KMS-11 (cell line): Measurements from ENCODE around the gene SERPINA10.

Experiments
- H2AFZ ChIP-seq: fragments of 200-600 bp; sonication (generic); 2 replicates; pipeline ENCODE4 v1.6.1; 2016; ENCODE audit warnings: antibody characterized with exemption, mixed run types, low read depth
- H3K27ac ChIP-seq: fragments of 200-600 bp; sonication (generic); 2 replicates; pipeline ENCODE4 v1.6.1; 2016; ENCODE audit warnings: mild to moderate bottlenecking, mixed run types
- H3K27me3 ChIP-seq: fragments of 200-600 bp; sonication (generic); 2 replicates; pipeline ENCODE4 v1.6.1; 2017; ENCODE audit warnings: mild to moderate bottlenecking, low read depth, mixed run types, moderate library complexity; ENCODE audit not compliant: insufficient read depth
- H3K36me3 ChIP-seq: fragments of 200-600 bp; sonication (generic); 2 replicates; pipeline ENCODE4 v1.6.1; 2017; ENCODE audit warnings: mild to moderate bottlenecking, mixed run types; ENCODE audit not compliant: insufficient read depth
- H3K4me1 ChIP-seq: fragments of 200-600 bp; sonication (generic); 2 replicates; pipeline ENCODE4 v1.6.1; 2016; ENCODE audit warnings: mild to moderate bottlenecking, low read depth, mixed run types; ENCODE audit not compliant: poor library complexity, severe bottlenecking
- H3K4me2 ChIP-seq: fragments of 200-600 bp; sonication (generic); 2 replicates; pipeline ENCODE4 v1.7.0; 2016; ENCODE audit warnings: mild to moderate bottlenecking, mixed run types
- H3K4me3 ChIP-seq: fragments of 200-600 bp; sonication (generic); IDR thresholded peaks from 2 replicates; pipeline ENCODE4 v1.6.1; 2017; ENCODE audit warnings: low read depth, low read length, mixed read lengths; ENCODE audit not compliant: insufficient read depth
- H3K79me2 ChIP-seq: fragments of 200-600 bp; sonication (generic); 2 replicates; pipeline ENCODE4 v1.6.1; 2016; ENCODE audit warnings: low read depth, mixed run types; ENCODE audit not compliant: insufficient read depth
- H3K9ac ChIP-seq: fragments of 200-600 bp; sonication (generic); 2 replicates; pipeline ENCODE4 v1.6.1; 2016; ENCODE audit warnings: mild to moderate bottlenecking, mixed run types
- H4K20me1 ChIP-seq: fragments of 200-600 bp; sonication (generic); 2 replicates; pipeline ENCODE4 v1.6.1; 2016; ENCODE audit warnings: mild to moderate bottlenecking, mixed run types; ENCODE audit not compliant: insufficient read depth
- TF ChIP-seq, protein P1 (sequence below): fragments of 200-600 bp; sonication (generic); conservative IDR thresholded peaks from 2 replicates; pipeline ENCODE4 v1.6.1; 2017; ENCODE audit warnings: low read depth, mild to moderate bottlenecking, antibody characterized with exemption, low read length, moderate library complexity, mixed read lengths

SERPINA10 gene

DNA sequence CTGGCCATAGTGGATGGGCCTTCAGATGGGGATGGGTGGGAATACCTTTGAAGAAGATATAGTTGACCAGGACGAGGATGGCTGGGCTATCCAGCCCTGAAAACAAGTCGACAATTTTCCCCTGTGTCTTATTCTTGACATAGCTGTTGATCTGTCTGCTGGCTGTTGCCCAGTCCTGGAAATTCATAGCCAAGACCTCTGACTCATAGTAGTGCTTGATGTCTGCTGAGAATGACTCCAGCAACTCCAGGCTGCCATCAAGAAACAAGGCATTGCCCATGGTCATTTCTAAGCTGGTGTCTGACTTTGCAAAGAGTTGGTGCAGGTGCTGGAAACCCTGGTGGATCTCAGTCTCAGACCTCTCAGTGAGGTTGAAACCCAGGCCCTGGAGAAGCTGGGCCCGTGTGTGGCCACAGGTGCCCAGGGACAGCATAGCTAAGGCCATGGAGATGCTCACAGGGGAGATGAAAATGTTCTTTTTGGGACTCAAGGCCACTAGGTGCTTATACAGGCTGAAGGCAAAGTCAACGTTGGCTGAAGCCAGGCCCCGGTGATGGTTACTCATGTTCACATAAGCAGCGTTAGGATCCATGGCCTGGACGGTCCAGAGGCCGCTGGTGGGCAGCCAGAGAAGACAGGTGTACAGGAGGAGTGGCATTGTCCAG is 21.1 kb upstream of the SERPINA10 start:
- Histone ChIP-seq H3K9ac (no peak overlapping the region), H3K4me3 (no peak overlapping the region), H3K27me3 (no peaks in the 10 kb centered on the region), H3K36me3 (no peaks in the 10 kb centered on the region), H2AFZ (no peak overlapping the region), H3K4me1 (no peaks in the 10 kb centered on the region), H3K4me2 (no peak overlapping the region), H4K20me1 (no peaks in the 10 kb centered on the region), H3K27ac (no peak overlapping the region), H3K79me2 (no peaks in the 10 kb centered on the region)
- TF ChIP-seq, protein P1, sequence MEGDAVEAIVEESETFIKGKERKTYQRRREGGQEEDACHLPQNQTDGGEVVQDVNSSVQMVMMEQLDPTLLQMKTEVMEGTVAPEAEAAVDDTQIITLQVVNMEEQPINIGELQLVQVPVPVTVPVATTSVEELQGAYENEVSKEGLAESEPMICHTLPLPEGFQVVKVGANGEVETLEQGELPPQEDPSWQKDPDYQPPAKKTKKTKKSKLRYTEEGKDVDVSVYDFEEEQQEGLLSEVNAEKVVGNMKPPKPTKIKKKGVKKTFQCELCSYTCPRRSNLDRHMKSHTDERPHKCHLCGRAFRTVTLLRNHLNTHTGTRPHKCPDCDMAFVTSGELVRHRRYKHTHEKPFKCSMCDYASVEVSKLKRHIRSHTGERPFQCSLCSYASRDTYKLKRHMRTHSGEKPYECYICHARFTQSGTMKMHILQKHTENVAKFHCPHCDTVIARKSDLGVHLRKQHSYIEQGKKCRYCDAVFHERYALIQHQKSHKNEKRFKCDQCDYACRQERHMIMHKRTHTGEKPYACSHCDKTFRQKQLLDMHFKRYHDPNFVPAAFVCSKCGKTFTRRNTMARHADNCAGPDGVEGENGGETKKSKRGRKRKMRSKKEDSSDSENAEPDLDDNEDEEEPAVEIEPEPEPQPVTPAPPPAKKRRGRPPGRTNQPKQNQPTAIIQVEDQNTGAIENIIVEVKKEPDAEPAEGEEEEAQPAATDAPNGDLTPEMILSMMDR: no peak

DNA sequence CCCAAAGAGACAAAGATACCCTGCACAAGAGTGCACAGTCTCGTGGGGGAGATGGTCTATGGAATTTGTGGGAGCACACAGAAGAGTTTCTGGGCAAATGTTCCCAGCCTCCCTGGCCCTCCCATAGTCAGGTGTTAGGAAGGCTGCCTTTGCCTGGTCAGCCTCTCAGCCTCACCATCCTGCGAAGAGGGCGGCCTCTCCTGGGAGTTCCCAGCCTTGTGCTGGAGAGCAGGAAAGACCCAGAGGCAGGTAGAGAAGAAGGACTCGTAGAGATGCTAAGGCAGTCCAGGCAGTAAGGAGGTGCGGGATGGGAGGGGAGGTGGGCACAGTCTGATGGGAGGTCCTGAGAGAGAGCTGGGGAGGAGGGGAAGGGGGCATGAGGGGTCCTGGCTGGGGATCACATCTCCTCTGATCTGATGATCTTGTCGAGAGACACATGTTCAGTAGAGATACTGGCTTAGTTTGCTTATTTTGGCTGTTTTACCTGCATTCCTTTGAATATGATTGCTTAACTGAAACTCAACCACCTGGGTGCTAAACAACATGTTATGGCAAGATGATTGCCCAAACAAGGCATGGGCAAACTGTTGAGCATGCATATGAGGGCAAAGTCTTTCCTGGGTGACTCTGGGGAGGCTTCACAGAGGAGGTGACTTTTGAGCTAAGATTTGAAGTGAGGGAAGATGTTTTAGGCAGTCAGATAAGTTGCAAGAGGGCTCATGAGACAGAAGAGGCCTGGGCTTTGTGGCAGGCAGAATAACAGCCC is 19.6 kb upstream of the SERPINA10 start:
- Histone ChIP-seq H3K4me3 (no peak overlapping the region), H3K79me2 (no peaks in the 10 kb centered on the region), H3K4me2 (no peak overlapping the region), H2AFZ (no peak overlapping the region), H3K27me3 (no peaks in the 10 kb centered on the region), H3K9ac (no peak overlapping the region), H4K20me1 (no peaks in the 10 kb centered on the region), H3K36me3 (no peaks in the 10 kb centered on the region), H3K4me1 (no peaks in the 10 kb centered on the region), H3K27ac (no peak overlapping the region)
- TF ChIP-seq, protein P1: no peak

DNA sequence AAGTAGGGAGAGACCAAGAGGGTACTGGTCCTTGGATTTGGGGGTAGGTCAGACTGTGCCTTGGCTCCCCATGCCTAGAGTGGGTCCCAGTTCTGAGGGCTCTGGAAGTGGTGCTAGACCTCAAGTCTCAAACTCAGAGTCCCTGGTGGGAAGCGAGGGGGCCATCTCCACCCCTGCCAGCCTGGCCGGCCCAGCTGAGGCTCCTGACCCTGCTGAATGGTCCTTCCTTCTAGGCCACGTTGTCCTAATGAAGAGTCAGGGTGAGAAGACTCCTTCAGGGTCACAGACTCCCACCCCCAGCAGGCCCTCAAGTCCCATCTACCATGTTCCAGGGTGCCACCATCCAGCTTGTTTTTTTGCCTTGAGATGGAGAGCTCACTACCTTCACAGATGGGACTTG is 17.2 kb upstream of the SERPINA10 start:
- TF ChIP-seq, protein P1: no peak
- Histone ChIP-seq H3K4me1 (no peaks in the 10 kb centered on the region), H3K27me3 (no peaks in the 10 kb centered on the region), H3K9ac (no peak overlapping the region), H3K79me2 (no peaks in the 10 kb centered on the region), H3K36me3 (no peaks in the 10 kb centered on the region), H3K4me3 (no peak overlapping the region), H3K27ac (no peak overlapping the region), H4K20me1 (no peaks in the 10 kb centered on the region), H3K4me2 (no peak overlapping the region), H2AFZ (no peak overlapping the region)

DNA sequence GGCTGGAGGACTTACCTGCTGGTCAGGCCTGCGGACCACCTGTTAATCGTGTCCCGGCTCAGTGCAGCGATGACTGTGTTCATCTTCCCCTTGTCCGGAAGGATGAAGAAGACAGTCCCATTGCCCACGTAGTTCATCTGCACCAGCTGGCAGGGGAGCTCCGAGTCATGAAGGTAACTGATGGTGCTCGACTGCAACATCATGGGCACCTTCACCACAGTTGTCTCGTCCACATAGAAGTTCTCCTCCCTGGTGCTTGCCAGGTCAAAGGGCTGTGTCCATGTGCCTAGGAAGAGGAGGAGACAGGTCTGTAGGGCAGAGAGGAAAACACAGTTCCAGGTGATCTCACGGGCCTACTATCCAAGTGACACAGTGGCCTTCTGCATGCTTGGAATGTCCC is 16.7 kb upstream of the SERPINA10 start:
- H3K4me3 ChIP-seq: no peak overlapping the region
- no peaks in the 10 kb centered on the region for H3K79me2 ChIP-seq
- H2AFZ ChIP-seq: no peak overlapping the region
- TF ChIP-seq, protein P1: no peak
- no peak overlapping the region for H3K27ac ChIP-seq
- H3K4me1 ChIP-seq: no peaks in the 10 kb centered on the region
- no peaks in the 10 kb centered on the region for H4K20me1 ChIP-seq
- H3K36me3 ChIP-seq: no peaks in the 10 kb centered on the region
- no peak overlapping the region for H3K9ac ChIP-seq
- no peaks in the 10 kb centered on the region for H3K27me3 ChIP-seq
- H3K4me2 ChIP-seq: no peak overlapping the region
